Adrenal gland (tissue), 12 donors: ENCODE measurements around the gene PTER. TPM values are rescaled to one million over a fixed set of nuclear protein-coding genes. Genes with fewer than 3 reads are reported as not detected.
A peak's percentile ranks its signal among the peaks of the same experiment; 100 is the strongest.

Experiments
- DNase-seq, 7 donors: peaks; one replicate each; pipeline ENCODE4 v3.0.0-alpha.2; 2019 to 2020
- H3K27ac ChIP-seq, 5 donors: fragments of 200-600 bp; sonication (generic) in 4 of 5; 1 replicate in 3 of 5; 2 replicates in 2 of 5; pipeline versions ENCODE4 v1.5.1 to v1.8.0; 2016 to 2020; ENCODE audit warnings: mild to moderate bottlenecking in 1 of 5
- H3K27me3 ChIP-seq: fragments of 200-600 bp; 2 replicates; pipeline ENCODE4 v1.8.0; 2021
- H3K36me3 ChIP-seq, 2 donors: fragments of 200-600 bp; replicated peaks in 1 of 2; 1 replicate in 1 of 2; 2 replicates in 1 of 2; pipeline versions ENCODE4 v1.5.1 to v1.8.0; 2018 to 2022
- H3K4me1 ChIP-seq, 2 donors: fragments of 200-600 bp; replicated peaks in 1 of 2; 1 replicate in 1 of 2; 2 replicates in 1 of 2; pipeline versions ENCODE4 v1.5.1 to v1.8.0; 2018 to 2021
- H3K4me3 ChIP-seq, 4 donors: fragments of 200-600 bp; sonication (generic) in 3 of 4; one replicate each; pipeline ENCODE4 v1.5.1; 2016 to 2018
- H3K9me3 ChIP-seq, 3 donors: fragments of 200-600 bp; sonication (generic) in 1 of 3; replicated peaks in 1 of 3; 1 replicate in 2 of 3; 2 replicates in 1 of 3; pipeline versions ENCODE4 v1.5.1 to v1.8.0; 2016 to 2021
- CTCF ChIP-seq, 6 experiments: fragments of 450-650 bp in 4 of 6; fragments of 200-600 bp in 2 of 6; sonication (generic) in 1 of 6; IDR thresholded peaks; 1 replicate in 5 of 6; 2 replicates in 1 of 6; pipeline versions ENCODE4 v1.5.1 to v1.8.0; 2016 to 2021; ENCODE audit warnings: antibody characterized with exemption in 6 of 6, mild to moderate bottlenecking in 2 of 6, moderate library complexity in 1 of 6
- POLR2A ChIP-seq, 2 donors: fragments of 450-650 bp; IDR thresholded peaks; one replicate each; pipeline ENCODE4 v1.6.1; 2017; ENCODE audit warnings: antibody characterized with exemption in 2 of 2, mild to moderate bottlenecking in 2 of 2, moderate library complexity in 1 of 2
- WGBS, 4 donors: extraction: QIAGEN DNeasy Blood & Tissue Kit in 2 of 4; methylation state at CpG; one replicate each; pipeline versions ENCODE4 v1.1.5 to v1.1.7; 2013 to 2017; 5-methylcytosine and 5-hydroxymethylcytosine counted together
- intact Hi-C, 2 donors: fragments of 100-400 bp; cut with DNase I; formaldehyde crosslinking; loops; one replicate each; pipeline versions ENCODE4 v1.14.1 to v1.15.0; 2022 to 2023
- polyA plus RNA-seq, 3 donors: library from polyadenylated mRNA; stranded (reverse); fragments of 200-250 nt in 2 of 3; fragments of 350-450 nt in 1 of 3; fragmentation: Illumina TruSeq in 1 of 3; extraction: RNeasy Lipid Tissue Mini Kit (QIAGEN cat#74804) in 1 of 3; gene quantifications; one replicate each; pipeline ENCODE4 v1.2.3, GENCODE V29; 2013 to 2014
- total RNA-seq, 9 donors: library from RNA; depleted of rRNA in 4 of 9; stranded (reverse); fragments of >200 nt in 4 of 9; fragments of 120-200 nt in 1 of 9; fragmentation: NEBNext Ultra II Directional in 1 of 9; extraction: Animal tissue kit (Norgen Biotek cat#: 25700) in 1 of 9; gene quantifications; one replicate each; pipeline versions ENCODE4 v1.1.0 to v1.2.4, GENCODE V29; 2013 to 2023
- donor health status: healthy with polysubstance abuse.
- donor health status: Bipolar disorder and iron deficiency.
- donor health status: DM: yes; HTN: yes; CAD: no.
- donor health status: DM: no; HTN: no; CAD: no.
- donor health status: DM: no; HTN: no; CAD: no.
- donor health status: DM: yes; HTN: yes; CAD: no.

Gene PTER
- total and polyA plus RNA-seq, 12 donors = 2.1 to 26.9 (median 13.1) TPM

GRCh38 chr10:16439295-16439694 is 2.5 kb downstream of the PTER start:
- 34 to 78% (median 67%) methylated on average over 1 of the region's 1 CpG for WGBS, 4 donors
- H3K4me1 ChIP-seq = peaks cover 7 to 39% of the 10 kb centered on the region in 2 donors
- no peak overlapping the region for H3K27ac ChIP-seq
- no peak overlapping the region for H3K4me3 ChIP-seq
- H3K27me3 ChIP-seq = no peaks in the 10 kb centered on the region
- TF ChIP-seq CTCF (IDR thresholded peaks at IDR 0.05) (no peak), POLR2A (IDR thresholded peaks at IDR 0.05) (no peak)
- peak in 1 of 7 donors; percentile 32 for DNase-seq
- H3K36me3 ChIP-seq = no peaks in the 10 kb centered on the region
- H3K9me3 ChIP-seq = no peaks in the 10 kb centered on the region
- intact Hi-C loops = no loop called here

GRCh38 chr10:16440396-16441133 is 3.8 kb downstream of the PTER start:
- Histone ChIP-seq H3K4me3 (no peak overlapping the region), H3K9me3 (no peaks in the 10 kb centered on the region), H3K4me1 (peaks cover 7 to 39% of the 10 kb centered on the region in 2 donors), H3K27ac (peak overlapping the region in 2 of 5 donors; percentile 76 to 77), H3K36me3 (no peaks in the 10 kb centered on the region), H3K27me3 (no peaks in the 10 kb centered on the region)
- no peak for TF ChIP-seq CTCF (IDR thresholded peaks at IDR 0.05)
- no peak for TF ChIP-seq POLR2A (IDR thresholded peaks at IDR 0.05)
- WGBS, 4 donors = 55 to 75% (median 70%) methylated on average over 11 to 12 of the region's 12 CpGs
- DNase-seq = peak in 4 of 7 donors; percentile 24 to 42 (median 26)
- intact Hi-C loops = loop anchor here in 1 of 2 donors (10.0 kb wide), 1 partner anchor 74 kb away; no protein-coding TSS in a partner anchor

- Histone ChIP-seq H3K27me3 (no peaks in the 10 kb centered on the region), H3K36me3 (no peaks in the 10 kb centered on the region), H3K27ac (peak overlapping the region in 4 of 5 donors; percentile 2 to 77 (median 50)), H3K9me3 (no peaks in the 10 kb centered on the region), H3K4me1 (peaks cover 7 to 39% of the 10 kb centered on the region in 2 donors), H3K4me3 (no peak overlapping the region)
- intact Hi-C loops = loop anchor here in 1 of 2 donors (10.0 kb wide), 1 partner anchor 73 kb away; no protein-coding TSS in a partner anchor
- DNase-seq = peak in 1 of 7 donors; percentile 7
- WGBS, 4 donors = 17 to 37% (median 28%) methylated on average over 9 of the region's 9 CpGs
- TF ChIP-seq POLR2A (IDR thresholded peaks at IDR 0.05) (no peak), CTCF (IDR thresholded peaks at IDR 0.05) (no peak)
Measured at GRCh38 chr10:16441173-16441840, 4.5 kb downstream of the PTER start.

GRCh38 chr10:16442914-16443313 is 6.1 kb downstream of the PTER start:
- no peaks in the 10 kb centered on the region for H3K27me3 ChIP-seq
- intact Hi-C loops = loop anchor here in 1 of 2 donors (10.0 kb wide), 1 partner anchor 72 kb away; no protein-coding TSS in a partner anchor
- DNase-seq = no peak
- no peaks in the 10 kb centered on the region for H3K9me3 ChIP-seq
- H3K4me3 ChIP-seq = no peak overlapping the region
- TF ChIP-seq CTCF (IDR thresholded peaks at IDR 0.05) (no peak), POLR2A (IDR thresholded peaks at IDR 0.05) (no peak)
- H3K36me3 ChIP-seq = no peaks in the 10 kb centered on the region
- H3K4me1 ChIP-seq = peaks cover 7 to 39% of the 10 kb centered on the region in 2 donors
- 79 to 91% (median 86%) methylated on average over 1 of the region's 1 CpG for WGBS, 4 donors
- no peak overlapping the region for H3K27ac ChIP-seq
